ENCODE measurements around the gene DTYMK.

DNA sequence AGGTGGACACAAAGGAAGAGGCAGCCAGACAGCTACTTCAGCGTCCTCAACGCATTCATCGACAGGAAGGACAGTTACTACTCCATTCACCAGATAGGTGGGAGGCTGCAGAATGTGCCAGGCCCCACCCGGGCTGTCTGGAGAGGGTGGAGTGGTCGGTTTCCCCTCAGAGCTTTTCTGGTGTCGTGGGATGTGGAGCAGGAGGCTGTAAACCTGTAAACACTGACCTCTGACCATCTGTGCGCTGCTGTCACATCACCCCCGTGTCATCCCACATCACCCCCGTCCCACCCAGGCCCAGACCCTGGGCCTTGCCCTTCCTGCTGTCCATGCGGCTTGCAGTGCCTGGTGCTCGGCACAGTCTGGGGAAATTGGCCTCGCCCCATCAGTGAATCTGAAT is 32.1 kb downstream of the DTYMK start:
- TF ChIP-seq ZNF70 (CRISPR knock-in tag; IDR thresholded peaks at IDR 0.05) = no peak
- TF ChIP-seq OSR1 (CRISPR knock-in tag; IDR thresholded peaks at IDR 0.05) = no peak
- TF ChIP-seq ZFP3 (CRISPR knock-in tag; IDR thresholded peaks at IDR 0.05) = no peak
- TF ChIP-seq, protein P1, sequence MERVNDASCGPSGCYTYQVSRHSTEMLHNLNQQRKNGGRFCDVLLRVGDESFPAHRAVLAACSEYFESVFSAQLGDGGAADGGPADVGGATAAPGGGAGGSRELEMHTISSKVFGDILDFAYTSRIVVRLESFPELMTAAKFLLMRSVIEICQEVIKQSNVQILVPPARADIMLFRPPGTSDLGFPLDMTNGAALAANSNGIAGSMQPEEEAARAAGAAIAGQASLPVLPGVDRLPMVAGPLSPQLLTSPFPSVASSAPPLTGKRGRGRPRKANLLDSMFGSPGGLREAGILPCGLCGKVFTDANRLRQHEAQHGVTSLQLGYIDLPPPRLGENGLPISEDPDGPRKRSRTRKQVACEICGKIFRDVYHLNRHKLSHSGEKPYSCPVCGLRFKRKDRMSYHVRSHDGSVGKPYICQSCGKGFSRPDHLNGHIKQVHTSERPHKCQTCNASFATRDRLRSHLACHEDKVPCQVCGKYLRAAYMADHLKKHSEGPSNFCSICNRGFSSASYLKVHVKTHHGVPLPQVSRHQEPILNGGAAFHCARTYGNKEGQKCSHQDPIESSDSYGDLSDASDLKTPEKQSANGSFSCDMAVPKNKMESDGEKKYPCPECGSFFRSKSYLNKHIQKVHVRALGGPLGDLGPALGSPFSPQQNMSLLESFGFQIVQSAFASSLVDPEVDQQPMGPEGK (CRISPR knock-in tag; IDR thresholded peaks at IDR 0.05; ENCODE audit: borderline replicate concordance) = no peak
- TF ChIP-seq ISL1 (CRISPR knock-in tag; IDR thresholded peaks at IDR 0.05) = no peak
